Body of pancreas (tissue), 4 donors: ENCODE results near the gene LSMEM2. TPM values are rescaled to one million over a fixed set of nuclear protein-coding genes. Genes with fewer than 3 reads are reported as not detected.

Experiments
- ATAC-seq: fragments of 150-250 bp; one replicate; pipeline ENCODE4 v1.9.1; 2016
- DNase-seq, 4 donors: peaks; one replicate each; pipeline ENCODE4 v3.0.0-alpha.2; 2019
- H3K27ac ChIP-seq, 4 donors: fragments of 200-600 bp; sonication (generic); 1 replicate in 3 of 4; 2 replicates in 1 of 4; pipeline versions ENCODE4 v1.5.1 to v1.6.1; 2016 to 2019; ENCODE audit warnings: mild to moderate bottlenecking in 1 of 4, mixed read lengths in 1 of 4, moderate library complexity in 1 of 4
- H3K27me3 ChIP-seq, 2 donors: fragments of 200-600 bp; sonication (generic); one replicate each; pipeline ENCODE4 v1.6.0; 2016; ENCODE audit warnings: mild to moderate bottlenecking in 1 of 2
- H3K36me3 ChIP-seq, 2 donors: fragments of 200-600 bp; sonication (generic); replicated peaks in 1 of 2; 2 replicates each; pipeline ENCODE4 v1.5.1; 2016; ENCODE audit warnings: low read depth in 2 of 2; ENCODE audit not compliant: insufficient read depth in 1 of 2
- H3K4me1 ChIP-seq: fragments of 200-600 bp; sonication (generic); one replicate; pipeline ENCODE4 v1.6.0; 2016
- H3K4me3 ChIP-seq, 2 donors: fragments of 200-600 bp; sonication (generic); 1 replicate in 1 of 2; 2 replicates in 1 of 2; pipeline ENCODE4 v1.5.1; 2016 to 2019
- H3K9me3 ChIP-seq, 3 donors: fragments of 200-600 bp; sonication (generic); 1 replicate in 2 of 3; 2 replicates in 1 of 3; pipeline ENCODE4 v1.5.1; 2016
- POLR2A ChIP-seq, 3 donors: fragments of 450-650 bp; IDR thresholded peaks; one replicate each; pipeline ENCODE4 v1.6.1; 2016; ENCODE audit warnings: antibody characterized with exemption in 3 of 3, mild to moderate bottlenecking in 2 of 3
- WGBS, 2 donors: methylation state at CpG; one replicate each; pipeline ENCODE4 v1.1.5; 2017; 5-methylcytosine and 5-hydroxymethylcytosine counted together
- intact Hi-C: fragments of 100-400 bp; cut with DNase I; formaldehyde crosslinking; loops from one replicate; pipeline ENCODE4 v1.15.1; 2023
- total RNA-seq, 2 donors: library from RNA; depleted of rRNA; stranded (reverse); fragments of >200 nt; gene quantifications; one replicate each; pipeline ENCODE4 v1.1.0, GENCODE V29; 2016
- TF ChIP-seq, protein P1 (sequence below), 7 experiments: fragments of 450-650 bp in 4 of 7; fragments of 200-600 bp in 3 of 7; sonication (generic) in 3 of 7; IDR thresholded peaks; one replicate each; pipeline ENCODE4 v1.5.1; 2016 to 2019; ENCODE audit warnings: antibody characterized with exemption in 7 of 7

Gene LSMEM2
- total RNA-seq, 2 donors from 2014 or later, result not detected

DNA sequence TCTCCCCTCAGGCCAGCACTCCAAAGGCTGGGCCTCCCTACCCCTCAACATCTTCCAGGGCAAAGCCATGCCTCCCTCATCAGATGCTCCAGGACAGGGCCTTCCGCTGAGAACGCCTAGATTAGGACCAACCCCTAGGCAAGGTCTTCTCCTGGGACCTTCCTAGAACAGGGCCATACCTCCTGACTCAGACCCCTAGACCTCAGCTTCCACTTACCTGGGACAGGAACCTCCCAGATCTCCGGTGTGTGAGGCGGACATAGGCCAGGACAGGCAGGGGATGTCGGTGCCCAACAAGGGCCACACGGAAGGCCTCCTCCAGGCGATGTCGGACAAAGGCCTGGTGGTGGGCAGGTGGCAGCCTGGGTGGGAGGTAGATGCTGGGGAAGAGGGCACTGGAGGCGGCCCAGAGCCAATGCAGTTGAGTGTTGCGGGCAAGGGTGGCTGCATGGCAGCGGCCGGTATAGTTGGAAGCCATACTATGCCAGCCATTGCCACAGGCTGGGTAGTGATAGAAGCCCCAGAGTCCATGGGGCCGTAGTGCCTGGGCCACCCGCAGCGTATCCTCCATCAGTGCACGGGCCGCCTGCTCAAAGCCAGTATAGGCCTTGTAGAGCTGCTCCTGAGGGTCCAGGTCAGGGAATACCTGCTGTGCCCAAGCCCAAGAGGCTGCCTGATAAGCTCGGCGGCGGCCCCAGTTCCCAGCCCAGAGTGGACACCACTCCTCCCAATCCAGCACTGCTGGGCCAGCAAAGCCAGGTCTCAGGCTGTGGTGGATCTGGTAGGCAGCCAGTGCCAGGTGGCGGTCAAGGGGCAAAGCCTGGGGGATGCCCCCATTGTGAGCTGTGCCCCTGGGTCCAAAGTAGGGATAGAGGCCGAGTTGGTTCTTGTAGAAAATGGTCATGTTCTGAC lies 15.9 kb downstream of the LSMEM2 start:
- H3K27ac ChIP-seq, result no peak overlapping the region
- no peak for ATAC-seq
- no peak for DNase-seq
- intact Hi-C loops, result no loop called here
- H3K27me3 ChIP-seq, result no peaks in the 10 kb centered on the region
- TF ChIP-seq POLR2A (IDR thresholded peaks at IDR 0.05), result peak in 1 of 3 donors; percentile 12
- TF ChIP-seq, protein P1, sequence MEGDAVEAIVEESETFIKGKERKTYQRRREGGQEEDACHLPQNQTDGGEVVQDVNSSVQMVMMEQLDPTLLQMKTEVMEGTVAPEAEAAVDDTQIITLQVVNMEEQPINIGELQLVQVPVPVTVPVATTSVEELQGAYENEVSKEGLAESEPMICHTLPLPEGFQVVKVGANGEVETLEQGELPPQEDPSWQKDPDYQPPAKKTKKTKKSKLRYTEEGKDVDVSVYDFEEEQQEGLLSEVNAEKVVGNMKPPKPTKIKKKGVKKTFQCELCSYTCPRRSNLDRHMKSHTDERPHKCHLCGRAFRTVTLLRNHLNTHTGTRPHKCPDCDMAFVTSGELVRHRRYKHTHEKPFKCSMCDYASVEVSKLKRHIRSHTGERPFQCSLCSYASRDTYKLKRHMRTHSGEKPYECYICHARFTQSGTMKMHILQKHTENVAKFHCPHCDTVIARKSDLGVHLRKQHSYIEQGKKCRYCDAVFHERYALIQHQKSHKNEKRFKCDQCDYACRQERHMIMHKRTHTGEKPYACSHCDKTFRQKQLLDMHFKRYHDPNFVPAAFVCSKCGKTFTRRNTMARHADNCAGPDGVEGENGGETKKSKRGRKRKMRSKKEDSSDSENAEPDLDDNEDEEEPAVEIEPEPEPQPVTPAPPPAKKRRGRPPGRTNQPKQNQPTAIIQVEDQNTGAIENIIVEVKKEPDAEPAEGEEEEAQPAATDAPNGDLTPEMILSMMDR (IDR thresholded peaks at IDR 0.05), result no peak
- WGBS, 2 donors, result 91% methylated on average over 10 to 22 of the region's 22 CpGs
- H3K4me1 ChIP-seq, result peaks cover 48% of the 10 kb centered on the region
- H3K4me3 ChIP-seq, result no peak overlapping the region
- peaks cover 0 to 4% of the 10 kb centered on the region in 2 donors for H3K36me3 ChIP-seq
- no peaks in the 10 kb centered on the region for H3K9me3 ChIP-seq

DNA sequence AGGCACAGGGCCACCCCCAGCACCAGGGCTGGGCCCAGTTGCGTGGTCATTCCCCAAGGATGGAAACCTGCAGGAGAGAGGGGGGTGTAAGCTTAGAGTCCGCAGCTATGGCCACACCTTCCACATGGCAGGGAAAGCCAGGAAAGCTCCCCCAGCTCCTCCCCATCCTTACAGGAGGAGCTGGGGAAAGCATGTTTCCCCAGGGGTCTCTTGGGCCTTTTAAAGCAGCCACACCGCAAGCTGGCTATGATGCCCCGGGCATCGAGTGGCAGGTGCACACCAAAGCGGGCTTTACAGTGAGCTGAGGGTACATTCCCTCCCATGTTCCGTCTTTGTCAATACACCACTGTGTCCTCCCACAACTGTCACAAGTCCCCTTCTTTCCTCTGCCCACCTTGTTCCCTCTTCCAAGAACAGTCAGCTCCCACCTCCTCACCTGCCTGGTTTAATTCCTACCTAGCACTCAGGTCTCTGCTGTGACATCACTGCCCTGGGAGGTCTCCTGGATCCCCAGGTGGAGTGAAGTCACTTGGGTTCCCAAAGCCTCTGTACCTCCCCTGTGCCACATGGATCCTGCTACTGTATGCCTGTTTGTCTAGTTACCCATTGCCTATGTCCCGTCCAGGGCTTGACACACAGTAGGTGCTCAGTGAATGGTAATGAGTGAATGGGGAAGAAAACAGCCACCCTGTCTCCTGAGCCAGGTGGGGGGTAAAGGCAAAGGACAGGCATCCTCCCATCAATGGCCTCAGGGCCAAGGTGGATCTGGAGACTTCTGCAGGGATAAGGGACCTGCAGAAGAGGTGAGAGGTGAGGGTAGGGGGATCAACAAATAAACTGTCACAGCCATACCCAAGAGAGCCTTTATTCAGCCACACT lies 16.9 kb downstream of the LSMEM2 start:
- Histone ChIP-seq H3K27me3 (no peaks in the 10 kb centered on the region), H3K4me3 (no peak overlapping the region), H3K4me1 (peaks cover 53% of the 10 kb centered on the region), H3K27ac (no peak overlapping the region), H3K9me3 (no peaks in the 10 kb centered on the region), H3K36me3 (no peaks in the 10 kb centered on the region)
- ATAC-seq (no peak), DNase-seq (no peak)
- 90 to 91% methylated on average over 6 to 8 of the region's 8 CpGs for WGBS, 2 donors
- TF ChIP-seq POLR2A (IDR thresholded peaks at IDR 0.05), result no peak
- TF ChIP-seq, protein P1 (IDR thresholded peaks at IDR 0.05), result no peak
- intact Hi-C loops, result no loop called here

- 90 to 95% methylated on average over 11 of the region's 18 CpGs for WGBS, 2 donors
Measured at GRCh38 chr3:50296721-50297383, 18.0 kb downstream of the LSMEM2 start.

GRCh38 chr3:50297384-50297775 lies 18.5 kb downstream of the LSMEM2 start:
- 71% methylated on average over 2 of the region's 2 CpGs; no CpG with 5 or more reads in 1 of the 2 donors for WGBS, 2 donors
- no peaks in the 10 kb centered on the region for H3K36me3 ChIP-seq
- no peak overlapping the region for H3K4me3 ChIP-seq
- H3K9me3 ChIP-seq, result no peaks in the 10 kb centered on the region
- H3K27ac ChIP-seq, result peak overlapping the region in 1 of 4 donors; percentile 91
- no peaks in the 10 kb centered on the region for H3K27me3 ChIP-seq
- peak in 2 of 4 donors; percentile 12 to 45 for DNase-seq
- no peak for ATAC-seq
- H3K4me1 ChIP-seq, result peaks cover 56% of the 10 kb centered on the region
- TF ChIP-seq, protein P1 (IDR thresholded peaks at IDR 0.05), result no peak
- TF ChIP-seq POLR2A (IDR thresholded peaks at IDR 0.05), result no peak
- intact Hi-C loops, result no loop called here

More at GRCh38 chr3:50296721-50297383, 18.0 kb downstream of the LSMEM2 start:
- no peak overlapping the region for H3K4me3 ChIP-seq
- peaks cover 51% of the 10 kb centered on the region for H3K4me1 ChIP-seq
- no peak for ATAC-seq
- TF ChIP-seq POLR2A (IDR thresholded peaks at IDR 0.05), result no peak
- TF ChIP-seq, protein P1 (IDR thresholded peaks at IDR 0.05), result no peak
- no peak overlapping the region for H3K27ac ChIP-seq
- H3K9me3 ChIP-seq, result no peaks in the 10 kb centered on the region
- no peaks in the 10 kb centered on the region for H3K36me3 ChIP-seq
- no peaks in the 10 kb centered on the region for H3K27me3 ChIP-seq
- intact Hi-C loops, result no loop called here
- peak in 1 of 4 donors; percentile 4 for DNase-seq
